Cardiac fibroblast (primary cell): ENCODE results near the gene ELOVL5.
"Not testable (repeated sequence)": the region's sequence is repeated elsewhere in the genome, so short reads cannot be mapped to it uniquely, and the experiment has no call there.

ENCODE experiments used
- DNase-seq, 2 donors: peaks; one replicate each; pipeline versions ENCODE4 v3.0.0 to v3.0.0-alpha.2; 2010; ENCODE audit warnings: low read depth in 2 of 2
- H3K4me3 ChIP-seq, 2 donors: replicated peaks in 1 of 2; 1 replicate in 1 of 2; 2 replicates in 1 of 2; pipeline ENCODE4 v1.5.1; 2011; ENCODE audit warnings: low read depth in 2 of 2, low read length in 2 of 2, mild to moderate bottlenecking in 2 of 2, moderate library complexity in 1 of 2
- CTCF ChIP-seq: IDR thresholded peaks from one replicate; pipeline ENCODE4 v1.5.1; 2011; ENCODE audit warnings: low read depth, mild to moderate bottlenecking, low read length, inconsistent platforms

The ELOVL5 gene, protein sequence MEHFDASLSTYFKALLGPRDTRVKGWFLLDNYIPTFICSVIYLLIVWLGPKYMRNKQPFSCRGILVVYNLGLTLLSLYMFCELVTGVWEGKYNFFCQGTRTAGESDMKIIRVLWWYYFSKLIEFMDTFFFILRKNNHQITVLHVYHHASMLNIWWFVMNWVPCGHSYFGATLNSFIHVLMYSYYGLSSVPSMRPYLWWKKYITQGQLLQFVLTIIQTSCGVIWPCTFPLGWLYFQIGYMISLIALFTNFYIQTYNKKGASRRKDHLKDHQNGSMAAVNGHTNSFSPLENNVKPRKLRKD

GRCh38 chr6:53348371-53349208, at the start of gene ELOVL5:
Gene ELOVL5, minus strand, starts transcription at chr6:53348950. Its CDS starts 53,251 bp downstream, at chr6:53295699.
- TF ChIP-seq CTCF, result no peak
- H3K4me3 ChIP-seq, result peak within 1 kb of the TSS; percentile 80 to 83
- peak; percentile 99 for DNase-seq

- TF ChIP-seq CTCF, result no peak
These were observed 48.5 kb upstream of the ELOVL5 start for GRCh38 chr6:53397283-53397682.

DNA sequence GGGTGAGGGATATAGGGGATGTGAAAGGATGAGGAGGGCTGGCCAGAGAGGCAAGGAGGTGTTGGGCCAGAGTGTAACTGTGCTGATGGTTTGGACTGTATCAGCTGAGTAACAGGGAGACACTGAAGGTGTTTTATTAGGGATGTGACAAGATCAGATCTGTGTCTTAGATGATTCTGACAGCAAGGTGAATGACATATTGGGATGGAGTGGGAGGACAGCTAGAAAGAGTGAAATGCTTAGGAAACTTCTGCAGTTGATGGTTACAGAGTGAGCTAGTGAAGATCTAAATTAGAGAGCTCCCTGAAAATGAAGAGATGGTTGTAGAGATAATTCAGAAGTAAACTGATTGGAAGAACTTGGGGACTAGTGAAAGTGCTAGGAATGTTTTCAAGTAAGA, 47.2 kb upstream of the ELOVL5 start:
- DNase-seq, result no peak
- no peak overlapping the region for H3K4me3 ChIP-seq
- TF ChIP-seq CTCF, result no peak

More at GRCh38 chr6:53397283-53397682, 48.5 kb upstream of the ELOVL5 start:
- H3K4me3 ChIP-seq, result no peak overlapping the region
- no peak for DNase-seq

DNA sequence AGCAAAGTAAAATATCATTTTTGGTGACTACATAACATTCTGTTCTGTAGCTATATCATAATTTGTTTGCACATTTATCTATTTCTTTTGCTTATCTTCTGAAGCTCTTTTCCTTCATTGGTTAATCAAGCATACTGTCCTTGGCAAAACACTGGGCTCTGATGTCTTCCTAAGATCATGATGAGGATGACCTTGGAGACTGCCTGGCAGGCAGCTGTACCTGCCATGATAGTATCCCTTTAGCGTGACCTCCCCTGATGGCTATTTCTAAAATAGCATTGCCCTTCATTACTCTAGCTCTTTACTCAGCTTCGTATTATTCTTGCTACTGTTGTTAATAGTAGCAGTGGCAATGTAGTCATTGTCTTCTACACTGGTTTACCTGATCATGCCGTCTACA, 46.0 kb upstream of the ELOVL5 start:
- DNase-seq, result no peak
- no peak overlapping the region for H3K4me3 ChIP-seq
- no peak for TF ChIP-seq CTCF

GRCh38 chr6:53391170-53391569, 42.4 kb upstream of the ELOVL5 start:
- no peak for DNase-seq
- no peak for TF ChIP-seq CTCF

DNA sequence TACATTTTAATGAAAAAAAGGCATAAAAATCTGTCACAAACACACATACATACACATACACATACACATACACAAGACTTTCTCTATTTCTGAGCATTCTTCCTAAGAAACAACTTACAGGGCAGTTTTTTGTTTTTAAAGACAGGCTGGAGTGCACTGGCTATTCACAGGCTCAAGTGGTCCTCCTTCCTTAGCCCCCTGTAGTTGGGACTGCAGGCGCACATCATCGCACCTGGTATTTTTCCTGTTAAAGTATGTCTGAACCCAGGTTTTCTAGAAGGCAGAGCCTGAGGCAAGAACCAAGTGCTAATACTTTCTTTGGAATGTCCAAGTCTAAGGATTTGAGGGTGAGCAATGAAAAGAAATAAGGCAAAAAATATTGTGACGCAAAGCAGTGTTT, 41.3 kb upstream of the ELOVL5 start:
- H3K4me3 ChIP-seq, result no peak overlapping the region
- TF ChIP-seq CTCF, result no peak
- no peak for DNase-seq

More at GRCh38 chr6:53391170-53391569, 42.4 kb upstream of the ELOVL5 start:
- no peak overlapping the region for H3K4me3 ChIP-seq

DNA sequence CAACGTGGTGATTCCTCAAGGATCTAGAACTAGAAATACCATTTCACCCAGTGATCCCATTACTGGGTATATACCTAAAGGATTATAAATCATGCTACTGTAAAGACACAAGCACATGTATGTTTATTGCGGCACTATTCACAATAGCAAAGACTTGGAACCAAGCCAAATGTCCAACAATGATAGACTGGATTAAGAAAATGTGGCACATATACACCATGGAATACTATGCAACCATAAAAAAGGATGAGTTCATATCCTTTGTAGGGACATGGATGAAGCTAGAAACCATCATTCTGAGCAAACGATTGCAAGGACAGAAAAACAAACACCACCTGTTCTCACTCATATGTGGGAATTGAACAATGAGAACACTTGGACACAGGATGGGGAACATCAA, 39.9 kb upstream of the ELOVL5 start:
- not testable (repeated sequence) for H3K4me3 ChIP-seq, DNase-seq
